Kidney epithelial cell (primary cell): ENCODE measurements around the gene NKAIN1. TPM values are rescaled to one million over a fixed set of nuclear protein-coding genes. Genes with fewer than 3 reads are reported as not detected.

Experiments used
- DNase-seq: peaks from one replicate; pipeline ENCODE4 v3.0.0-alpha.2; 2010; ENCODE audit warnings: low read depth
- H3K27me3 ChIP-seq: 2 replicates; pipeline ENCODE4 v1.6.0; 2011; ENCODE audit warnings: low read length; ENCODE audit not compliant: control insufficient read depth, insufficient read depth
- H3K36me3 ChIP-seq: 2 replicates; pipeline ENCODE4 v1.5.1; 2011; ENCODE audit warnings: low read length; ENCODE audit not compliant: control insufficient read depth, insufficient read depth
- H3K4me3 ChIP-seq: 2 replicates; pipeline ENCODE4 v1.5.1; 2011; ENCODE audit warnings: low read depth, mild to moderate bottlenecking, control low read depth, low read length
- total RNA-seq: library from RNA; depleted of rRNA; stranded (reverse); fragments of >200 nt; gene quantifications from 2 replicates; pipeline ENCODE4 v1.2.3, GENCODE V29; 2015
- TF ChIP-seq, protein P1 (sequence below): IDR thresholded peaks from 2 replicates; pipeline ENCODE4 v1.5.1; 2011; ENCODE audit warnings: mild to moderate bottlenecking, moderate library complexity, low read length, control low read depth, inconsistent platforms; ENCODE audit not compliant: insufficient read depth, poor library complexity, severe bottlenecking

The NKAIN1 gene
- total RNA-seq, 1 donor from 2014 or later = 2.7 TPM

DNA sequence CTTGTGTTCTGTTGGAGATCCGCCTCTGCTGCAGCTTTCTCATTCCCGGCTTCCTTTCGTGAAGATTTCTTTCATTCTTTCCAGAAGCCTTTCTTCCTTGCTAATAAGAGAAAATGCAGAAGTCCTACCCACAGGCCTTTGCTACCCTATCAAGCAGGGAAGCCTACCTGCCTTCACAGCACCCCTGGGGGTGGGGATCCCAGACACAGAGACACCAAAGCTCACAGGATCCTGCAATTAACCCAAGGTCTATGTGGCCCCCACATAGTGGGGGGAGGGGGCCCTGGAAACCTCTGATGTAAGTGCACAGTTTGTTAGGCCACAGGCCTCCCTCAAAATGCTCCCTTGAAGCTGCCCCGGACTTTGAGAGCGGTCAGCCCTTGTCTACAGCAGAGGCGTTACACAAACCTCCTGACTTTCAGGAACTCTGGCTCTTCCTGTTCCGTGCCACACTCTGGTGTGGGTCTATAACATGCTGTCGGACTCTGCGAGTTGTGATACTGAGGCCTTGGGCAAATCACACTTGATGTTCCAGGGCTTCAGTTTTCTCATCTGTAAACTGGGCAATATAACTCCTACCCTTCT, 31.2 kb downstream of the NKAIN1 start:
- Histone ChIP-seq H3K36me3 (no peaks in the 10 kb centered on the region), H3K27me3 (no peaks in the 10 kb centered on the region), H3K4me3 (no peak overlapping the region)
- TF ChIP-seq, protein P1, sequence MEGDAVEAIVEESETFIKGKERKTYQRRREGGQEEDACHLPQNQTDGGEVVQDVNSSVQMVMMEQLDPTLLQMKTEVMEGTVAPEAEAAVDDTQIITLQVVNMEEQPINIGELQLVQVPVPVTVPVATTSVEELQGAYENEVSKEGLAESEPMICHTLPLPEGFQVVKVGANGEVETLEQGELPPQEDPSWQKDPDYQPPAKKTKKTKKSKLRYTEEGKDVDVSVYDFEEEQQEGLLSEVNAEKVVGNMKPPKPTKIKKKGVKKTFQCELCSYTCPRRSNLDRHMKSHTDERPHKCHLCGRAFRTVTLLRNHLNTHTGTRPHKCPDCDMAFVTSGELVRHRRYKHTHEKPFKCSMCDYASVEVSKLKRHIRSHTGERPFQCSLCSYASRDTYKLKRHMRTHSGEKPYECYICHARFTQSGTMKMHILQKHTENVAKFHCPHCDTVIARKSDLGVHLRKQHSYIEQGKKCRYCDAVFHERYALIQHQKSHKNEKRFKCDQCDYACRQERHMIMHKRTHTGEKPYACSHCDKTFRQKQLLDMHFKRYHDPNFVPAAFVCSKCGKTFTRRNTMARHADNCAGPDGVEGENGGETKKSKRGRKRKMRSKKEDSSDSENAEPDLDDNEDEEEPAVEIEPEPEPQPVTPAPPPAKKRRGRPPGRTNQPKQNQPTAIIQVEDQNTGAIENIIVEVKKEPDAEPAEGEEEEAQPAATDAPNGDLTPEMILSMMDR = no peak
- no peak for DNase-seq

DNA sequence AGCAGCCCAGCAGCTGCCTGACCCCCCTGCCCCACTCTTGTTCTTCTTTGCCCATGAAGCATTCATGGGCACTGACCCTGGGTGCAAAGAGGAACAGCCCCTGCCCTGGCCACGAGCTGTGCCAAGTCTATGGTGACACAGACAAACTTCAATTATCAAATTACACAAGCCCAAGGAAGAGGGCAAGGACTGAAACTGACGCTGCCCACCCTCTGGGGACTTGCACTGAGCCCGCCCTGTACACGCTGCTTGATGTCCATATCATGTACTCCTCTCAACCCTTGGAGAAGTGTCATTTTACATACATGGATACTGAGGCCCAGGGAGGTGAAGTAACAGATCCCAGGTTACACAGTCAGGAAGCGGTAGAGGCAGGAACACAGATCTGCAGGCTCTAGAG, 32.1 kb downstream of the NKAIN1 start:
- DNase-seq = no peak
- H3K4me3 ChIP-seq = no peak overlapping the region
- TF ChIP-seq, protein P1 = no peak
- H3K27me3 ChIP-seq = no peaks in the 10 kb centered on the region
- no peaks in the 10 kb centered on the region for H3K36me3 ChIP-seq

DNA sequence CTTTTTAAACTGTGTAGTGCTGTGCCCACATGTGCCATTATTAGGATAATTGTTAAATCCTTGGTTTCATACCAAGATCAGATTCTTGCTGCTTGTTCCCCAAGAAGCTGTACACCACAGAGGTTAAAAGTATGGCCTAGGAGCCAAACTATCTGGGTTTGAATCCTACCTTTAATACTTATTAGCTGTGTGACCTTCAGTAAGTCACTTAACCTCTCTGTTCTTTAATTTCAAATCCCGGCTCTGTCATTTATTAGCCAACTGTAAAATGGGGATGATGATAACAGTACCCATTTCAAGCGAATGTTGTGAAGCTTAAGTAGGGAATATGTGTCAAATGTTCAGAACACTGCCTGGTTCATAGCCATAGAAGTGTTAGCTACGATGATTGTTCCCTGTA, 32.6 kb downstream of the NKAIN1 start:
- no peak for DNase-seq
- Histone ChIP-seq H3K27me3 (no peaks in the 10 kb centered on the region), H3K4me3 (no peak overlapping the region), H3K36me3 (no peaks in the 10 kb centered on the region)
- TF ChIP-seq, protein P1 = no peak

DNA sequence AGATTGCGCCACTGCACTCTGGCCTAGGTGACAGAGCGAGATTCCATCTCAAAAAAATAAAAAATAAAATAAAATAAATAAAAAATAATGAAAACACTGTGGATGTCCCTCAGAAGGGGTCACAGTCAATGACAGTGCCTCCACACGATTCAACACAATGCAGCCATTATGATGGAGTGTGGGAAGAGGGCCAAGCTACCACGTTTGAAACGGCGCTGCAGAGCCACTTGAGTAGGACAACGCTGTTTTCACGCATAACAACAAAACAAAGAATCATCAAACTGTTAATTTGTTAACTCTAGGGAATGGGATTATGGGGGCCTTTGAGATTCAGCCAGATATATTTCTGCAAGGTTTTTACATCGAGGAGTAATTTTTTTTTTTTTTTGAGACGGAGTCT, 36.5 kb downstream of the NKAIN1 start:
- H3K36me3 ChIP-seq = no peaks in the 10 kb centered on the region
- no peak overlapping the region for H3K4me3 ChIP-seq
- TF ChIP-seq, protein P1 = no peak
- no peaks in the 10 kb centered on the region for H3K27me3 ChIP-seq
- DNase-seq = no peak

DNA sequence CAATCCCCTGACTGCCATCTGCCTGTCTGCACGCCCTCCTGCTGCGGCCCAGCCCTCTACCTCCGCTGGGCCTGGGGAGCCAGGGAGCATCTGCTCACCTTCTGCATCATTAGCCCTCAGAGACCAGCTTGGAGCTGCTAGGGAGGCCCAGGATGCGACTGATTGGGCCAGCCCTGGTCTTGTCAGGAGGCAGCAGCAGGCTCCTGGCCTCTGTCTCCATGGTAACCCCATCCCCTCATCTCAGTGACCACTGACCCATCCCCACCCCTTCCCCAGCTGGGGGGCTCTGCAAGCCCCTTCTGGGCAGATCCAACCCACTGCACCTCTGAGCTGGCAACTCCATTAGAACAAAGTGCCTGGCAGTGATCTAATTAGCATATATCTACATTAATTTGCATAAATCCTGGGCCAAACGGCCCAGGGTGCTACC, 37.7 kb downstream of the NKAIN1 start:
- Histone ChIP-seq H3K4me3 (no peak overlapping the region), H3K36me3 (no peaks in the 10 kb centered on the region), H3K27me3 (no peaks in the 10 kb centered on the region)
- TF ChIP-seq, protein P1 = no peak
- DNase-seq = no peak

DNA sequence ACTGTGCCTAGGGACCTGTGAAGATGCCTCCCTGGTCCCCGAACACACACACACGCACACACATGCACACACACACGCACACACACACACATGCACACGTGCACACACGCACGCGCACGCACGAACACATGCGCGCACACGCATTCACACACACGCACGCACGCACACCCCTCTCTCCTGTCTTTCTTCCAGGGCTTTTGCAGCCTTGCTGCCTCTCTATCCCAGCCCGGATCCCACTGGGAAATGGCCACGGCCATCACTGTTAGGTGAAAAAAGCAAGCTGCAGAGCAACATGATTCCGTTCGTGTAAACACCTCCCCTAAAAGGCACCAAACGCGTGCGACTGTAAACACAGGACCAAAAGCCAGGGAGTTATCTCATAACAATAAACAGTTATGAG, 39.7 kb downstream of the NKAIN1 start:
- Histone ChIP-seq H3K36me3 (no peaks in the 10 kb centered on the region), H3K27me3 (no peaks in the 10 kb centered on the region), H3K4me3 (no peak overlapping the region)
- TF ChIP-seq, protein P1 = no peak
- DNase-seq = no peak
